Measurements from ENCODE around the gene HARBI1. TPM values are rescaled to one million over a fixed set of nuclear protein-coding genes. Genes with fewer than 3 reads are reported as not detected.

Gene HARBI1
- total RNA-seq, 3 donors from 2014 or later: 1.6 to 9.1 (median 3.5) TPM

DNA sequence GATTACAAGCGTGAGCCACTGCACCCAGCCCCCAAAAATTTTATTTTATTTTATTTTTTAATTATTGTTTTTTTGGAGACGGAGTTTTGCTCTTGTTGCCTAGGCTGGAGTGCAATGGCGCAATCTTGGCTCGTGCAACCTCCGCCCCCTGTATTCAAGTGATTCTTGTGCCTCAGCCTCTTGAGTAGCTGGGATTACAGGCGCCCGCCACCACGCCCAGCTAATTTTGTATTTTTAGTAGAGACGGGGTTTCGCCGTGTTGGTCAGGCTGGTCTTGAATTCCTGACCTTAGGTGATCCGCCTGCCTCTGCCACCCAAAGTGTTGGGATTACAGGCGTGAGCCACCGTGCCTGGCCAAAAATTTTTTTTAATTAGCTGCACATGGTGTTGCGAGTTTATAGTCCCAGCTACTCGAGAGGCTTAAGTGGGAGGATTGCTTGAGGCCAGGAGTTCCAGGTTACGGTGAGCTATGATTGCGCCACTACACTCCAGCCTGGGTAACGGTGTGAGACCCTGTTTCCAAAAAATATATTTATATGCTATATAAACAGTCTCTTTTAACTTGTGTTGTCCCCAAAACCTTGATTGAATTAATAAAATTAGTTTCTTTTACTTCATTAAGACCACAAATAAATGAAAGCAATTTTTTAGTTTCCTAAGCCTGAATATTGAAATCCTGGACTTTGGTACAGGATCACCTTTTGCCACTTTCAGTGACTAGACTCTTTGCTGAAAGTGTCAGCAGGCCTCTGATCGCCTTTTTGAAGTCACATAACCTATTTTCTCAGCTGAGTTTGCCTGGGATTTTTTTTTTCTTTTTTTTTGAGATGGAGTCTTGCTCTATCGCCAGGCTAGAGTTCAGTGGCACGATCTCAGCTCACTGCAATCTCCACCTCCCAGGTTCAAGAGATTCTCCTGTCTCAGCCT, 16.5 kb upstream of the HARBI1 start:
- no peak for DNase-seq (ENCODE audit: low spot score in 2 of 2)
- H3K4me3 ChIP-seq: no peak overlapping the region
- no peaks in the 10 kb centered on the region for H3K4me1 ChIP-seq
- H3K27ac ChIP-seq: no peak overlapping the region
- H3K36me3 ChIP-seq: no peaks in the 10 kb centered on the region
- intact Hi-C loops (cut with DNase I; ENCODE audit: low total_unique reads): no loop called here
- no peaks in the 10 kb centered on the region for H3K27me3 ChIP-seq
- TF ChIP-seq POLR2A (IDR thresholded peaks at IDR 0.05): no peak
- TF ChIP-seq POLR2AphosphoS5 (IDR thresholded peaks at IDR 0.05): no peak
- TF ChIP-seq, protein P1, sequence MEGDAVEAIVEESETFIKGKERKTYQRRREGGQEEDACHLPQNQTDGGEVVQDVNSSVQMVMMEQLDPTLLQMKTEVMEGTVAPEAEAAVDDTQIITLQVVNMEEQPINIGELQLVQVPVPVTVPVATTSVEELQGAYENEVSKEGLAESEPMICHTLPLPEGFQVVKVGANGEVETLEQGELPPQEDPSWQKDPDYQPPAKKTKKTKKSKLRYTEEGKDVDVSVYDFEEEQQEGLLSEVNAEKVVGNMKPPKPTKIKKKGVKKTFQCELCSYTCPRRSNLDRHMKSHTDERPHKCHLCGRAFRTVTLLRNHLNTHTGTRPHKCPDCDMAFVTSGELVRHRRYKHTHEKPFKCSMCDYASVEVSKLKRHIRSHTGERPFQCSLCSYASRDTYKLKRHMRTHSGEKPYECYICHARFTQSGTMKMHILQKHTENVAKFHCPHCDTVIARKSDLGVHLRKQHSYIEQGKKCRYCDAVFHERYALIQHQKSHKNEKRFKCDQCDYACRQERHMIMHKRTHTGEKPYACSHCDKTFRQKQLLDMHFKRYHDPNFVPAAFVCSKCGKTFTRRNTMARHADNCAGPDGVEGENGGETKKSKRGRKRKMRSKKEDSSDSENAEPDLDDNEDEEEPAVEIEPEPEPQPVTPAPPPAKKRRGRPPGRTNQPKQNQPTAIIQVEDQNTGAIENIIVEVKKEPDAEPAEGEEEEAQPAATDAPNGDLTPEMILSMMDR (IDR thresholded peaks at IDR 0.05): no peak
- no peaks in the 10 kb centered on the region for H3K9me3 ChIP-seq

DNA sequence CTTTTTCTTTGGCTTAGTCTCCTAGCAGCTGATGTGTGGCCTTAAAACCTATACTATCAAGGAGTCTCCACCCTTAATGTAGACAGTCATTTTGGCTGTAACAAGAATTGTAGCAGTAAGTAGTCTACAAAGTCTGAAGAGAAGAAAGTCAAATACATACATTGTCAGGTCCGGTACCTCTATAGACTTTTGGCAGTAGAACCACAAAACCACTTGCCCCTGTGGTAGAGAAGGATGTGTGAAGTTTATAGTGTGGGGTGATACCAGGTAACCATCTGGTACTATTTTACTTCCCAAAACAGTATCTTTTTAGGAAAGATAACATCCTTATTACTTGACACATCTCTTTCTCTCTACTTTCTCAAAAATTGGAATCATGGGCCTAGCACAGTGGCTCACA, 15.5 kb upstream of the HARBI1 start:
- H3K4me3 ChIP-seq: no peak overlapping the region
- H3K9me3 ChIP-seq: no peaks in the 10 kb centered on the region
- no peaks in the 10 kb centered on the region for H3K4me1 ChIP-seq
- no peak overlapping the region for H3K27ac ChIP-seq
- H3K27me3 ChIP-seq: no peaks in the 10 kb centered on the region
- no peaks in the 10 kb centered on the region for H3K36me3 ChIP-seq
- intact Hi-C loops (cut with DNase I; ENCODE audit: low total_unique reads): no loop called here
- TF ChIP-seq, protein P1 (IDR thresholded peaks at IDR 0.05): no peak
- TF ChIP-seq POLR2AphosphoS5 (IDR thresholded peaks at IDR 0.05) (no peak), POLR2A (IDR thresholded peaks at IDR 0.05) (no peak)
- DNase-seq (ENCODE audit: low spot score in 2 of 2): no peak

GRCh38 chr11:46631676-46632075, 14.6 kb upstream of the HARBI1 start:
- intact Hi-C loops (cut with DNase I; ENCODE audit: low total_unique reads): no loop called here
- no peak for DNase-seq (ENCODE audit: low spot score in 2 of 2)
- H3K27ac ChIP-seq: no peak overlapping the region
- no peaks in the 10 kb centered on the region for H3K36me3 ChIP-seq
- H3K4me3 ChIP-seq: no peak overlapping the region
- TF ChIP-seq POLR2AphosphoS5 (IDR thresholded peaks at IDR 0.05): no peak
- no peak for TF ChIP-seq POLR2A (IDR thresholded peaks at IDR 0.05)
- TF ChIP-seq, protein P1 (IDR thresholded peaks at IDR 0.05): no peak
- no peaks in the 10 kb centered on the region for H3K27me3 ChIP-seq
- no peaks in the 10 kb centered on the region for H3K4me1 ChIP-seq
- H3K9me3 ChIP-seq: no peaks in the 10 kb centered on the region

DNA sequence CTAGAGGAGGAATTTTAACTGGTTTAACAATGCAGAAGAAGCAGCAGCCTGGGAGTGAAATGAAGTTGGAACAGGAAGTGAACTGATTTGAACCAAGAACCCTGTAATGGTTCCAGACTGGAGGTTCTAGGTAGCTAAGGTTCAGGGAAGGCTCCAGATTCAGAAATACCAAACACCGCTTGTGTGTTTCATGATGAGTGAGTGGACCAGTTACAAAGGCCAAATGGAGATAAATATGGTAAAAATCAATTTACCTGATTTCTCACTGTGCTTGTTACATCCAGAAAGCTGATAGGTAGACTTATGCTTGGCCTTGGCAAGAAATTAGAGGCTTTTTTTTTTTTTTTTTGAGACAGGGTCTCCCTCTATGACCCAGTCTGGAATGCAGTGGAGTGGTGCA, 13.2 kb upstream of the HARBI1 start:
- Histone ChIP-seq H3K9me3 (no peaks in the 10 kb centered on the region), H3K36me3 (no peaks in the 10 kb centered on the region), H3K27me3 (no peaks in the 10 kb centered on the region), H3K4me3 (no peak overlapping the region), H3K4me1 (no peaks in the 10 kb centered on the region), H3K27ac (no peak overlapping the region)
- intact Hi-C loops (cut with DNase I; ENCODE audit: low total_unique reads): no loop called here
- TF ChIP-seq, protein P1 (IDR thresholded peaks at IDR 0.05): no peak
- TF ChIP-seq POLR2A (IDR thresholded peaks at IDR 0.05): no peak
- no peak for TF ChIP-seq POLR2AphosphoS5 (IDR thresholded peaks at IDR 0.05)
- DNase-seq (ENCODE audit: low spot score in 2 of 2): no peak

- Histone ChIP-seq H3K4me1 (no peaks in the 10 kb centered on the region), H3K36me3 (no peaks in the 10 kb centered on the region), H3K4me3 (no peak overlapping the region), H3K9me3 (no peaks in the 10 kb centered on the region), H3K27ac (no peak overlapping the region), H3K27me3 (no peaks in the 10 kb centered on the region)
- intact Hi-C loops (cut with DNase I; ENCODE audit: low total_unique reads): no loop called here
- no peak for DNase-seq (ENCODE audit: low spot score in 2 of 2)
- TF ChIP-seq POLR2AphosphoS5 (IDR thresholded peaks at IDR 0.05) (no peak), POLR2A (IDR thresholded peaks at IDR 0.05) (no peak)
- TF ChIP-seq, protein P1 (IDR thresholded peaks at IDR 0.05): no peak
Measured at GRCh38 chr11:46628961-46629360, 11.9 kb upstream of the HARBI1 start.

Measured in breast epithelium (tissue), 4 donors.